Upper lobe of left lung (tissue), 6 donors: ENCODE results near the gene BRWD1. TPM values are rescaled to one million over a fixed set of nuclear protein-coding genes. Genes with fewer than 3 reads are reported as not detected.
"Not testable (repeated sequence)": the region's sequence is repeated elsewhere in the genome, so short reads cannot be mapped to it uniquely, and the experiment has no call there.

ENCODE experiments used
- ATAC-seq, 2 donors: fragments of 200-7000 bp; cut with Tn5 transposase; one replicate each; pipeline ENCODE4 v1.9.1; 2022; ENCODE audit warnings: mild to moderate bottlenecking in 2 of 2, moderate library complexity in 2 of 2; ENCODE audit not compliant: low FRiP score in 2 of 2
- DNase-seq, 2 donors: peaks; one replicate each; pipeline ENCODE4 v3.0.0-alpha.2; 2019 to 2020
- H3K27ac ChIP-seq, 4 donors: fragments of 200-600 bp; sonication (generic); one replicate each; pipeline ENCODE4 v1.5.1; 2016 to 2019
- H3K27me3 ChIP-seq, 4 donors: fragments of 200-600 bp; sonication (generic); one replicate each; pipeline ENCODE4 v1.5.1; 2017 to 2019
- H3K36me3 ChIP-seq, 4 donors: fragments of 200-600 bp; sonication (generic); one replicate each; pipeline ENCODE4 v1.5.1; 2016 to 2019
- H3K4me1 ChIP-seq, 4 donors: fragments of 200-600 bp; sonication (generic); one replicate each; pipeline ENCODE4 v1.5.1; 2018 to 2019
- H3K4me3 ChIP-seq, 4 donors: fragments of 200-600 bp; sonication (generic); one replicate each; pipeline ENCODE4 v1.5.1; 2017 to 2019; ENCODE audit warnings: mild to moderate bottlenecking in 2 of 4, moderate library complexity in 1 of 4
- H3K9me3 ChIP-seq, 4 donors: fragments of 200-600 bp; sonication (generic); one replicate each; pipeline ENCODE4 v1.5.1; 2018 to 2019
- CTCF ChIP-seq, 6 experiments: fragments of 450-650 bp in 4 of 6; fragments of 200-600 bp in 2 of 6; sonication (generic) in 2 of 6; IDR thresholded peaks; one replicate each; pipeline ENCODE4 v1.5.1; 2016 to 2019; ENCODE audit warnings: antibody characterized with exemption in 6 of 6
- EP300 ChIP-seq, 4 donors: sonication (generic); formaldehyde crosslinking; IDR thresholded peaks; one replicate each; pipeline ENCODE4 v1.5.1; 2017; ENCODE audit warnings: antibody characterized with exemption in 4 of 4, control low read depth in 2 of 4
- POLR2A ChIP-seq, 4 donors: fragments of 450-650 bp; IDR thresholded peaks; one replicate each; pipeline ENCODE4 v1.5.1; 2016 to 2017; ENCODE audit warnings: antibody characterized with exemption in 4 of 4, mild to moderate bottlenecking in 2 of 4
- POLR2AphosphoS5 ChIP-seq, 2 donors: sonication (generic); formaldehyde crosslinking; IDR thresholded peaks; one replicate each; pipeline ENCODE4 v1.5.1; 2017; ENCODE audit warnings: antibody characterized with exemption in 2 of 2
- WGBS, 2 donors: methylation state at CpG; one replicate each; pipeline ENCODE4 v1.1.5; 2017 to 2018; 5-methylcytosine and 5-hydroxymethylcytosine counted together
- small RNA-seq, 4 donors: library from RNA; depleted of rRNA; stranded (forward); fragments of <200 nt; gene quantifications; one replicate each; pipeline ENCODE3, GENCODE V24; 2016
- total RNA-seq, 6 donors: library from RNA; depleted of rRNA in 4 of 6; stranded (reverse); fragments of >200 nt in 4 of 6; gene quantifications; one replicate each; pipeline versions ENCODE4 v1.1.0 to v1.2.1, GENCODE V29; 2016 to 2021
- donor health status: DM: no; HTN: no; CAD: no; lungs with moderate emphysema.
- donor health status: DM: no; HTN: yes; CAD: no; lungs with severe emphysema.

The BRWD1 gene
- total RNA-seq, 6 donors from 2014 or later = 23.4 to 144 (median 42.0) TPM

DNA sequence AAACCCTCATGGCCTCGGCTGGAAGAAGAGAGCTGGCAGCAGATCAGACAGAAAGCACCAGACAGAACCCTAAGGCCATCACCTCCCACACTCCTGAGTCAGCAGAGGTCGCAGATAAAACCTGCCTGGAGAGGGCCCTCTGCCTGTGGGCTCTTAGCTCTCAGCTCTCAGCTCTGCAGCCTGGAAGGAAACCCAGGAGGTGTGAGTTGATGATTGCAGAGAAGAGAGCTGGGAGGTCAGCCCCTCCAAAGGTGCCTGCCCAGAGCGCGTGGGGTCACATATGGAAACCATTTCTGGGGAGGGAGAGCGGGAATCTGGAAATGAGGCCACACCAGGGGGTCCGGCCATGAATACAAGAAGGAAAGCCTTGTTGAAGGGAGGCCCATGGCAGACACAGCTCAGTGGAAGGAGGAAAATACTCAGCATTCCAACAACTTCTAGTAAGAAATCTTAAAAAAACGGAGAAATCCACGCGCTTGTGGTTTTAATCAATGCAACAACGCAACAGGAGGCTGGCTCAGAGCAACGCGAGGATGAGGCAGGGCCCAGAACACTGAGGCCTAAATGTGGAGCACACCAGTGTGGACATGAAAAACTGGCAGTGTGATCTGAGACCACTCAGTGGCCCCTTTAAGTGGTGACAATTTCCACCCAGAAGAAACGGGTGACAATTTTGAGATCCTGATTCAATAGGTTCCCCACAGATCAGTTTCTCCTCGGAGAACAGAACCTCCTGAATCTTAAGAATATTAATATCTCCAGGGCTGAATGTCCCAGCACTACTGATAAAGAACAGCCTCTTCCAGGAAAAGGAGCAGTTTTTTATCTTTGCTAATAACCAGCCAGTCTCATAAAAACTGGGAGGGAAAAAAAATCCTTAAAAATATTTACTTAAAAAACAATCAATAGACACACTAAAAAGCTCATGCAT lies 175.9 kb downstream of the BRWD1 start:
- DNase-seq (no peak), ATAC-seq (peak in 1 of 2 donors; percentile 22)
- Histone ChIP-seq H3K27me3 (no peaks in the 10 kb centered on the region), H3K4me1 (peaks cover 0 to 4% (median 0%) of the 10 kb centered on the region in 4 donors), H3K9me3 (no peaks in the 10 kb centered on the region), H3K4me3 (no peak overlapping the region), H3K27ac (no peak overlapping the region), H3K36me3 (no peaks in the 10 kb centered on the region)
- TF ChIP-seq CTCF (IDR thresholded peaks at IDR 0.05) = no peak
- no peak for TF ChIP-seq EP300 (IDR thresholded peaks at IDR 0.05)
- TF ChIP-seq POLR2A (IDR thresholded peaks at IDR 0.05) = no peak
- TF ChIP-seq POLR2AphosphoS5 (IDR thresholded peaks at IDR 0.05) = no peak
- WGBS, 2 donors = 79 to 84% methylated on average over 14 of the region's 14 CpGs

DNA sequence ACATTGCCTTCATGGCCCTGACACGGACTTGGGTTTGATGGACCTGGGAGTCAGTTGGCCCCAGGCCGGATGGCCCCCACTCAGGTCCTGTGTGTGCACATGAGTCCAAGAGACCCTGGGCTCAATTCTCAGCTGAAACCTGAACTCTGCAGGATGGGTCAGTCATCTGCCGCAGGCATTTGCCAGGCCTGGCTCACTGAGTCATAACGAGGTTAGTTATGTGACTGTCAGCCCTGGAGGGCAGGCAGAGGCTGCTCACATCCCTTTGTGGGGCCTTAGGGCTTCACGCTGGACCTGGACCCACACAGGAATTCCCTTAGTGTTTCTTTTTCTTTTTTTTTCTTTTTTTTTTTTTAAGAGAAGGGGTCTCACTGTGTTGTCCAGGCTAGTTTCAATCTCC lies 176.7 kb downstream of the BRWD1 start:
- Histone ChIP-seq H3K4me3 (no peak overlapping the region), H3K36me3 (no peaks in the 10 kb centered on the region), H3K27ac (no peak overlapping the region), H3K27me3 (no peaks in the 10 kb centered on the region), H3K9me3 (no peaks in the 10 kb centered on the region), H3K4me1 (peaks cover 0 to 4% (median 0%) of the 10 kb centered on the region in 4 donors)
- ATAC-seq = no peak
- DNase-seq = no peak
- 96 to 98% methylated on average over 5 of the region's 5 CpGs for WGBS, 2 donors
- no peak for TF ChIP-seq POLR2A (IDR thresholded peaks at IDR 0.05)
- no peak for TF ChIP-seq CTCF (IDR thresholded peaks at IDR 0.05)
- TF ChIP-seq POLR2AphosphoS5 (IDR thresholded peaks at IDR 0.05) = no peak
- no peak for TF ChIP-seq EP300 (IDR thresholded peaks at IDR 0.05)

- ATAC-seq, H3K27ac ChIP-seq, H3K36me3 ChIP-seq, H3K4me1 ChIP-seq, H3K4me3 ChIP-seq, H3K27me3 ChIP-seq, H3K9me3 ChIP-seq: not testable (repeated sequence)
- peak in 3 of 6 experiments; percentile 32 to 49 (median 44) for TF ChIP-seq CTCF (IDR thresholded peaks at IDR 0.05)
- DNase-seq = peak in 1 of 2 donors; percentile 43
- 57% methylated on average over 8 of the region's 8 CpGs for WGBS, 2 donors
Measured at GRCh38 chr21:39136138-39136537, 177.3 kb downstream of the BRWD1 start.

DNA sequence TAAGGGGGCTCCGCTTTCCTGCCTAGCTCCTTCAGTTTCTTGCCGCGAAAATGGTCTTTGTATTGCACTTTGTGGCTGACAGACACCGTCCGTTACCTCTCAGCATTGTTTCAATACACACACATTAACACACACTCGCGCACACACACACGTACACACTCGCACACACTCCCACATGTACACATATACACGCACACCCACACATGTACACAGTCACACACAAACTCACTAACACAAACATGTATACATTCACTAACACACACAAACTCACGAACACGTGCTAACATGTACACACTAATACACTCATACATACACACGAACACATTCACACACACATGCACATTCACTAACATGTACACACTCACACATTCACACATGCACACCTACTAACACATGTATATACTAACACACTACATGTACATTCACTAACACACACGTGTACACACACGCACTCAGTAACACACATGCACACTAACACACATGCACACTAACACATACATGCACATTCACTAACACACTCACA lies 179.1 kb downstream of the BRWD1 start:
- DNase-seq = no peak
- H3K9me3 ChIP-seq = no peaks in the 10 kb centered on the region
- peaks cover 0 to 4% (median 0%) of the 10 kb centered on the region in 4 donors for H3K4me1 ChIP-seq
- H3K36me3 ChIP-seq = no peaks in the 10 kb centered on the region
- H3K4me3 ChIP-seq = no peak overlapping the region
- ATAC-seq = no peak
- 93 to 96% methylated on average over 15 of the region's 15 CpGs for WGBS, 2 donors
- H3K27ac ChIP-seq = no peak overlapping the region
- TF ChIP-seq POLR2A (IDR thresholded peaks at IDR 0.05) (no peak), POLR2AphosphoS5 (IDR thresholded peaks at IDR 0.05) (no peak), EP300 (IDR thresholded peaks at IDR 0.05) (no peak), CTCF (IDR thresholded peaks at IDR 0.05) (no peak)
- no peaks in the 10 kb centered on the region for H3K27me3 ChIP-seq

Small RNA genes within 50 kb of the gene (small RNA-seq; reads per million reads assigned to genes)
- 0 reads per million in 4 donors for gene RF00019

Other genes with a start within 250 kb of the BRWD1 start
- 10 to 100 TPM in 4 of 6 donors, 1 to 10 TPM in 2; 6.1 to 24.6 (median 19.7) TPM for gene PSMG1, start 130.2 kb downstream of the BRWD1 start, total RNA-seq
- 100 to 1,000 TPM in 3 of 6 donors, 10 to 100 TPM in 3; 80.7 to 164 (median 115) TPM for gene HMGN1, start 35.5 kb upstream of the BRWD1 start, total RNA-seq
- 10 to 100 TPM in 2 of 6 donors, 1 to 10 TPM in 3, not detected in 1; 1.9 to 16.6 (median 2.5) TPM for gene LCA5L, start 132.1 kb upstream of the BRWD1 start, total RNA-seq
- gene SH3BGR, start 138.3 kb upstream of the BRWD1 start, total RNA-seq = 10 to 100 TPM in 1 of 6 donors, 1 to 10 TPM in 3, not detected in 2; 3.9 to 25.1 (median 4.4) TPM